SK-N-MC (cell line): ENCODE results near the gene GRID2IP.

Experiments used
- DNase-seq: peaks from one replicate; pipeline ENCODE4 v3.0.0-alpha.2; 2011; ENCODE audit warnings: low read depth, low spot score
- H3K27ac ChIP-seq: fragments of 200-600 bp; sonication (generic); 2 replicates; pipeline ENCODE4 v1.5.1; 2016; ENCODE audit warnings: mixed run types
- H3K36me3 ChIP-seq: fragments of 200-600 bp; sonication (generic); 2 replicates; pipeline ENCODE4 v1.6.1; 2017; ENCODE audit warnings: antibody characterized with exemption, low read length, mixed read lengths; ENCODE audit not compliant: insufficient read depth
- H3K4me3 ChIP-seq: fragments of 200-600 bp; sonication (generic); 2 replicates; pipeline ENCODE4 v1.5.1; 2016
- H3K9ac ChIP-seq: fragments of 200-600 bp; sonication (generic); 2 replicates; pipeline ENCODE4 v1.8.0; 2017; ENCODE audit warnings: mixed run types, mixed read lengths; ENCODE audit not compliant: insufficient read length
- H3K9me3 ChIP-seq: fragments of 200-600 bp; sonication (generic); 2 replicates; pipeline ENCODE4 v1.6.1; 2017; ENCODE audit warnings: low read depth, mild to moderate bottlenecking, antibody characterized with exemption, low read length, moderate library complexity, mixed read lengths
- EZH2 ChIP-seq: fragments of 200-600 bp; sonication (generic); IDR thresholded peaks from one replicate; pipeline ENCODE4 v1.6.1; 2017; ENCODE audit warnings: antibody characterized with exemption
- FOXP2 ChIP-seq: optimal IDR thresholded peaks from 2 replicates; pipeline ENCODE3; 2011; ENCODE audit warnings: mild to moderate bottlenecking, moderate library complexity; ENCODE audit not compliant: insufficient read depth; ENCODE audit errors: extremely low read length, control extremely low read depth
- POLR2AphosphoS5 ChIP-seq: IDR thresholded peaks from 2 replicates; pipeline ENCODE4 v1.6.1; 2012; ENCODE audit warnings: mild to moderate bottlenecking, low read depth, low read length, borderline replicate concordance

GRID2IP gene

GRCh38 chr7:6565655-6566054 is 14.4 kb upstream of the GRID2IP start:
- TF ChIP-seq POLR2AphosphoS5 (no peak), EZH2 (no peak), FOXP2 (no peak)
- no peak for DNase-seq

GRCh38 chr7:6563936-6564770 is 12.9 kb upstream of the GRID2IP start:
- Histone ChIP-seq H3K9me3 (no peaks in the 10 kb centered on the region), H3K4me3 (no peak overlapping the region), H3K9ac (no peak overlapping the region), H3K27ac (no peak overlapping the region), H3K36me3 (no peaks in the 10 kb centered on the region)
- no peak for TF ChIP-seq FOXP2
- no peak for TF ChIP-seq EZH2
- no peak for TF ChIP-seq POLR2AphosphoS5
- DNase-seq: no peak

More at GRCh38 chr7:6565655-6566054, 14.4 kb upstream of the GRID2IP start:
- Histone ChIP-seq H3K27ac (no peak overlapping the region), H3K9ac (no peak overlapping the region), H3K36me3 (no peaks in the 10 kb centered on the region), H3K4me3 (no peak overlapping the region), H3K9me3 (no peaks in the 10 kb centered on the region)

GRCh38 chr7:6562106-6562505 is 10.8 kb upstream of the GRID2IP start:
- TF ChIP-seq FOXP2: no peak
- no peak for TF ChIP-seq EZH2
- TF ChIP-seq POLR2AphosphoS5: no peak
- Histone ChIP-seq H3K4me3 (no peak overlapping the region), H3K9me3 (no peaks in the 10 kb centered on the region), H3K36me3 (no peaks in the 10 kb centered on the region), H3K27ac (no peak overlapping the region), H3K9ac (no peak overlapping the region)
- no peak for DNase-seq

GRCh38 chr7:6559896-6560295 is 8.6 kb upstream of the GRID2IP start:
- no peaks in the 10 kb centered on the region for H3K36me3 ChIP-seq
- H3K9me3 ChIP-seq: no peaks in the 10 kb centered on the region
- no peak for DNase-seq
- TF ChIP-seq EZH2 (no peak), FOXP2 (no peak), POLR2AphosphoS5 (no peak)
- H3K4me3 ChIP-seq: no peak overlapping the region
- no peak overlapping the region for H3K9ac ChIP-seq
- H3K27ac ChIP-seq: no peak overlapping the region

- TF ChIP-seq FOXP2: no peak
- TF ChIP-seq POLR2AphosphoS5: no peak
- TF ChIP-seq EZH2: no peak
- Histone ChIP-seq H3K4me3 (no peak overlapping the region), H3K36me3 (no peaks in the 10 kb centered on the region), H3K27ac (no peak overlapping the region), H3K9ac (no peak overlapping the region), H3K9me3 (no peaks in the 10 kb centered on the region)
- no peak for DNase-seq
Observed at GRCh38 chr7:6558837-6559236, 7.6 kb upstream of the GRID2IP start.

- no peak for TF ChIP-seq POLR2AphosphoS5
- no peak for TF ChIP-seq FOXP2
- TF ChIP-seq EZH2: no peak
- no peak overlapping the region for H3K9ac ChIP-seq
- no peak overlapping the region for H3K27ac ChIP-seq
Observed at GRCh38 chr7:6556196-6556595, 4.9 kb upstream of the GRID2IP start.

GRCh38 chr7:6554848-6555247 is 3.6 kb upstream of the GRID2IP start:
- TF ChIP-seq FOXP2: no peak
- DNase-seq: no peak
- no peaks in the 10 kb centered on the region for H3K9me3 ChIP-seq
- H3K4me3 ChIP-seq: no peak overlapping the region
- H3K9ac ChIP-seq: no peak overlapping the region
- H3K27ac ChIP-seq: no peak overlapping the region
- H3K36me3 ChIP-seq: no peaks in the 10 kb centered on the region

More at GRCh38 chr7:6556196-6556595, 4.9 kb upstream of the GRID2IP start:
- Histone ChIP-seq H3K36me3 (no peaks in the 10 kb centered on the region), H3K4me3 (no peak overlapping the region), H3K9me3 (no peaks in the 10 kb centered on the region)
- no peak for DNase-seq

GRCh38 chr7:6553448-6554044 is 2.3 kb upstream of the GRID2IP start:
- Histone ChIP-seq H3K36me3 (no peaks in the 10 kb centered on the region), H3K9me3 (no peaks in the 10 kb centered on the region), H3K4me3 (no peak overlapping the region), H3K9ac (no peak overlapping the region), H3K27ac (no peak overlapping the region)
- no peak for DNase-seq
- no peak for TF ChIP-seq POLR2AphosphoS5
- TF ChIP-seq EZH2: no peak
- no peak for TF ChIP-seq FOXP2

- H3K4me3 ChIP-seq: no peak overlapping the region
- H3K36me3 ChIP-seq: no peaks in the 10 kb centered on the region
- H3K27ac ChIP-seq: no peak overlapping the region
- H3K9ac ChIP-seq: no peak overlapping the region
- no peaks in the 10 kb centered on the region for H3K9me3 ChIP-seq
- DNase-seq: no peak
- TF ChIP-seq EZH2 (no peak), FOXP2 (no peak), POLR2AphosphoS5 (no peak)
Observed at GRCh38 chr7:6547400-6547799, 3.9 kb downstream of the GRID2IP start.
